ENCODE results near the gene ZDHHC4.
A peak's percentile ranks its signal among the peaks of the same experiment; 100 is the strongest.

ZDHHC4 gene

GRCh38 chr7:6607651-6608051, 30.4 kb downstream of the ZDHHC4 start:
- no peak for DNase-seq

DNA sequence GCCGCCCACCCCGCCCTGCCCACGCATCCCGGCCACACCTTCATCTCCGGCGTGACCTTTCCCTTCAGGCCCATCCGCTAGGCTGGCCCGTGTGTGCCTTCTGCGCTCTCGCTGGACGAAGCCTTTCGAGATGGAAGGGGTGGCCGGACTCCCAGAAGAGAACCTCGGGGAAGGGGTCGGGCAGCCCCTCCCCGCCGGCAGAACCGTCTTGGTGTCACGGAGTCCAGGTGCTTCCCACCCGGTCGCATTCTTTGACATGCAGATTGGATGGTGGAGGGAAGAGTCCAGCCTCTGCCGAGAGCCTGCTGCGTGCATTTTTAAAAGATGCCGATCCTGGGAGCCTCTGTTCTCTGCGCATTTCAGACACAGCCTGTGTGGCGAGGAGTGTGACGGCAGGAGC, 30.8 kb downstream of the ZDHHC4 start:
- DNase-seq = no peak

- DNase-seq = no peak
These were observed 31.5 kb downstream of the ZDHHC4 start for GRCh38 chr7:6608794-6609193.

DNA sequence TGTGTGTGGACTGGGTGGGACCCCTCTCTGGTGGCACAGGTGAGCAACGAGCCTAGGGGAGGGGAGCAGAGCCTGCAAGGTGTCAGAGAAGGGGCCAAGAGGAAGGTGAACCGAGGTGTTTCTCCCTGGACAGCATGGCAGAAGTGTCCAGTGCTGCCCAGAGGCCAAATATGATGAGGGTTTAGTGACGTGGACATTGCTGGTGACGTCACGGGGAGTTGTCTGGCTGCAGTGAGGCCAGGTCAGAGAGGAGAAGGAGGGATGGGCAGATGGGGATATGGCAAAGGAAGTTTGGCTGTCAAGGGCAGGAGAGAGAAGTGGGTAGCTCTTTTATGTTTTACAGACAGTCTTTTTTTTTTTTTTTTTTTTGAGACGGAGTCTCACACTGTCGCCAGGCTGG, 35.6 kb downstream of the ZDHHC4 start:
- DNase-seq = no peak

DNA sequence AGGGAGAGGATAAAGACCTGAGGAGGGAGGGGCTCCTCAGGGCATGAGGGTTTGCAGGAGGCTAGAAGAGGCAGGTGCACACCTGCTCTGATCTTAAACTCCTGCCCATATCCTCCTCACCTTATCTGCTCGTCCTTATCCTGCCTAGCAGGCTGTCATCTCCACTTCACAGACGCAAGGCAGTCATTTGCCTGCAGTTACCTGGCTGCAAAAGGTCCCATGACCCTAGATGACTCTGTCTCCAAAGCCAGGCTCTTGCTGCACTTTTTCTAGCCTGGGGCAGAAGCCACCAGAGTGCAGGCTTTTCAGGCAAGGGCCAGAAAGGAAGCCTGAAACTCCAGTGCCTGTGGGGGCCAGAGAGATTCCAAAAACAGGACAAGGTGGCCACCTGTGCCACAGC, 36.5 kb downstream of the ZDHHC4 start:
- no peak for DNase-seq

DNA sequence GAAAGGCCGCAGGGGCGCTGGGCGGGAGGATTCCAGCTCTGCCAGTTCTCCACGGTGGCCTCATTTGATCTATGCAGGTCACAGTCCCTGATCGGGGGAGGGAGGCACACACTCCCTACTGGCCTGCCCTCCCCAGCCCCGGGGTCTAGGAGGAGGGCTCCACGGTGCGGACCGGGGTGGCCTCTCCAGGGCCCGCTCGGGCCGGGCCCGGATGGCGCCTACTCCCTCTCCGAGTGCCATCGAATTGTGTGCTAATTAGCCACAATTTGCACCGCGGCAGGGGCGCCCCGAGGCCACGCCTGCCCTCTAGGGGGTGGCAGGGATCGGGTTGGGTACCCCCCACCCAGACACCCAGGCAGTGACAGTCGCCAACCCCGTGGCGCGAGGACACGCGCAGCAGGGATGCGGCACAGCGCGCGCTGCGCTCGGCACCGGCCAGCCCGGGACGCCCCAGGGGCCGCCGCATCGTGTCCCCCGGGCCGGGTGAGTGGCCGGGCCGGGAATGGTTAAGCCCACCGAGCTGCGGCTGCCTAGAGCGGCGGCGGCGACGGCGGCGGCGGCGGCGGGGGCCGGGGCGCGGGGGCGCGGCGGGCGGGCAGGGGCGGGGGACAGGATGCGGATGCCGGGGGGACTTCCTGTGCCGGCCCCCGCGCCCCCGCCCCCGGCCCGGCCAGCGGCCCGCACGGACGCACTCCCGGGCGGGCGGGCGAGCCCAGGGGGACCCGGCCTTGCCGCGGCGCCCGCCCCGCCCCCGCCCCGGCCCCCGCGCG, 37.9 kb downstream of the ZDHHC4 start, which contains the start of gene ZNF853:
TSS of gene ZNF853 (plus strand) at position 658 of the 770 bp plus-strand sequence. CDS start 565 bp downstream, outside the sequence.
- DNase-seq = no peak

DNA sequence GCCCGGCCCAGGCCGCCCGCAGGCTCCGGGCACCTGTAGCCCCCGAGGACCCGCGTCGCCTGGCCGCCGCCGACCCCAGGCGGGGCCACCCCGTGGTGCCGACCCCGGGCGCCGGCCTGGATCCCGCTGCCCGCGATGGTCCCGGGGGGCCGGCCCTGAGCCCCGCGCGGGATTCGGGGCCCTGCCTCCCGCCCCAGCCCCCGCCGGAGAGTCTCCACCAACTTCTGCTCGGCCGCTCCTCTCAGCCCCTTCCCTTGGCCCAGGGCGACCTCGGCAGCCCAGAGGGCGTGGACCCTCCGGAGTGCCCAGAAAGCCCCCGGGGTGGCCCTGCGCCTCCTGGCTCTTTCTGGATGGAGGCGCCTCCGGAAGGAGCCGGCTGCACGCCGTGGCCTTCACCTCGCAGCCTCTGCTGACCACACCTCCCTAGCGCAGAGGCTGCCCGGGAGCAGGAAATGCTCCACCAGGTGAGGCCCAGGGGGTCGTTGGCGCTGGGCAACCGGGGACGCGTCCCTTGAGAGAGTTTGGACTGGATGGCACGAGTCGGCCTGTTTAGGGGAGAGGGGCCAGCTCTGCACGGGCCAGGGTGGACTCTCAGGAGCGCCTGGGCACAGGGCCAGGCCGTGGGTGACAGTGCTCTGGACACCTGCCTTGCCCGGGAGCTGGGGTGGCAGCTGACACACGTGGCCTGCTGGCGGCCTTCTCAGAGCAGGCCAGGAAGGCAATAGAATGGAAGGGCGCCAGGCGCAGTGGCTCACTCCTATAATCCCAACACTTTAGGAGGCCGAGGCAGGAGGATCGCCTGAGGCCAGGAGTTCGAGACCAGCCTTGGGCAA, 38.7 kb downstream of the ZDHHC4 start:
- no peak for DNase-seq

- DNase-seq = no peak
These were observed 39.8 kb downstream of the ZDHHC4 start for GRCh38 chr7:6616854-6617643.

DNA sequence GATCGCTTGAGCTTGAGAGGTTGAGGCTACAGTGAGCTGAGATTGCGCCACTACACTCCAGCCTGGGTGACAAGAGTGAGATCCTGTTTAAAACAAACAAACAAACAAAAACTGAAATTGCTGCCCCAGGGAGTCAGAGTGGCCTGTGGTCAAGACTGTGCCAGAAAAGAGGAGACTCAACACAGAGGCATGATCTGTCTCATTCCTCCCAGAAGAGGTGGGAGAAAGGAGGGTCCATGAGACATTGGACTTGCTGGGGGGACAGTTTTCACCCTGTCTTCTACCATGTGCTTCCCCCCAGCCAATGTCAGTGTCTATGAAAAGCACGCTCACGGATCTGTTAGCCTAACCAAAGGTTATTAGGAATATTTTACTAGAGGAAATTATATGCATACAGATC, 41.4 kb downstream of the ZDHHC4 start:
- no peak for DNase-seq

GRCh38 chr7:6619961-6620360, 42.7 kb downstream of the ZDHHC4 start:
- DNase-seq = no peak

DNA sequence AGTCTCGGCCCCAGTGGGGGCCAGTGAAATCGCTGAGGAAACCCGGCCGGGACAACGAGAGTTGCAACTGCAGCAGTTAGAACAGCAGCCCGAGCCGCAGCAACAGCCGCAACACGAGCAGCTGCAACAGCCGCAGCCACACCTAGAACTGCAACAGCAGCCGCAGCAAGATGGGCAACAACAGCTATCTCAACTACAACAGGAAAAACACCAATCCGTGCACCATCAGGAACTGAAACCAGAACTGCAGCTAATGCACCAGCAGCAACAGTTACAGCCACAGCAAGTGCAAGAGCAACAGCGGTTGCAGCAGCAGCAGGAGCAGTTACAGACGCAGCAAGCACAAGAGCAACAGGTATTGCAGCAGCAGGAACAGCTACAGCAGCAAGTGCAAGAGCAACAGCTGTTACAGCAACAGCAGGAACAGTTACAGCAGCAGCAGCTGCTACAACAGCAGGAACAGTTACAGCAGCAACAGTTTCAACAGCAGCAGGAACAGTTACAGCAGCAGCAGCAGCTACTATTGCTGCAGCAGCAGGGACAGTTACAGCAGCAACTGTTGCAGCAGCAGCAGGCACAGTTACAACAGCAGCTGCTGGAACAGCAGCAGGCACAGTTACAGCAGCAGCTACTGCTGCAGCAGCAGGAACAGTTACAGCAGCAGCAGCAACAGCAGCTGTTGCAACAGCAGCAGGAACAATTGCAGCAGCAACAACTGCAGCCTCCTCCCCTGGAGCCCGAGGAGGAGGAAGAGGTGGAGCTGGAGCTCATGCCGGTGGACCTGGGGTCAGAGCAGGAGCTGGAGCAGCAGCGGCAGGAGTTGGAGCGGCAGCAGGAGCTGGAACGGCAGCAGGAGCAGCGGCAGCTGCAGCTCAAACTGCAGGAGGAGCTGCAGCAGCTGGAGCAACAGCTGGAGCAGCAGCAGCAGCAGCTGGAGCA, 44.2 kb downstream of the ZDHHC4 start:
- DNase-seq = peak in 3 of 4 experiments; percentile 22 to 35 (median 28)

- no peak for DNase-seq
These were observed 45.0 kb downstream of the ZDHHC4 start for GRCh38 chr7:6622134-6622710.

DNA sequence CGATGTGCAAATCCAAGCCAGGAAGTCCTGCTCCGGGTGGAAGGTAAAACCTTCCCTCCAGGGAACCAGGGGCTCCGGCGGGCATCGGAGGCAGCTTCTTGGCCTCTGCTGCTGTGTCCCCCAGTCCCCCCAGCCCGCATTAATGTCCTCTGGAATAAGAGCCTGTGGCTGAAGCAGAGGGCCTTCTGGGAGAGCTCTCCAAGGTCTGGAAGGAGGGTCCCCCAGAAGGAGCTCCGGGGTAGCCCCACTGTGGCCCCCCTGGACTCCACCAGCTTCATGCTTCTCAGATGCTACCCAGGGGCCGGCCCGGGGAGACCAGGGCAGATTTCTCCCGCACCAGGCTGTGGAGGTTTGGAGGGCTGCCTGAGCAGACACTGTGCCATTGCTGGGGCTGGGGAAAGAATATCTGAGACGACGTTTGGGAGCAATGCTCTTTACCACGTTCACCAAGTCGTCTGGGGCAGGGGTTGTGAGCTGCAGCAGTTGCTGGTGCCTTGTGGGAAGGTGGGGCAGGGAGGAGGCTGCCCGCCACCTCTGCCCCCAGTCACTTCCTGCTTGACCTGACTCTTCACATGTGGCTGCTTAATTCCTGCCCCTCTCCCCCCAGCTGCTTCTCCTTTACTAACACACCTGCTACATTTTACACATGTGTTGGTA, 46.5 kb downstream of the ZDHHC4 start:
- no peak for DNase-seq

DNA sequence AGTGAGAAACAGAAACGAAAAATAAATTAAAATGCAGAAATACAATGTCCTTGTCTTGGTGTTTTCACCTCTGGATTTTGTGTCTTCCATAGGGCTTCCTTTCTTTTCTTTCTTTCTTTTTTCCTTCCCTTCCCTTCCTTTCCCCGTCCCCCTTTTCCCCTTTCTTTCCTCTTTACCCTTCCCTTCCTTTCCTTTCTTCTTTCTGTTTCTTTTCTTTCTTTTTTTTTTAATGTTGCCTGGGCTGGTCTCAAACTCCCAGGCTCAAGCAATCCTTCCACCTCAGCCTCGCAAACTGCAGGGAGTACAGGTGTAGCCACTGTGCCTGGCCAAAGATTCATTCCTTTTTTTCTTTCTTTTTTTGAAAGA, 47.0 kb downstream of the ZDHHC4 start:
- DNase-seq = no peak

DNA sequence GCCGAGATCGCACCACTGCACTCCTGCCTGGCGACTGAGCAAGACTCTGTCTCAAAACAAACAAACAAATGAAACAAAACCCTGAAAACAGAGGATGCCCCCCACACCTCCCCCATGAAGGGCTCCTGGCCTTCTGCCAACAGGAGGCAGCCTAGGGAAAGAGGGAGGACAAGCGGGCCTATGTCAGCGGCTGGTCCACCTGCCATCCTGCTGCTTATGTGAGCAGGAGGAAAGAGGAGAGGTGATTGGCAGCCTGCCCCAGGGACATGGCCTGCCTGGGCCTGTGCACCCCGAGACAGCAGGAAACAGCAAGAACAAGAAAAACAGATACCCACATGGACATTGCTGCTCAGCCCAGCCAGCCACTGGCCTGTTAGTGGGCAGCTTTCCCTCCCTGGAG, 50.8 kb downstream of the ZDHHC4 start:
- DNase-seq = no peak

DNA sequence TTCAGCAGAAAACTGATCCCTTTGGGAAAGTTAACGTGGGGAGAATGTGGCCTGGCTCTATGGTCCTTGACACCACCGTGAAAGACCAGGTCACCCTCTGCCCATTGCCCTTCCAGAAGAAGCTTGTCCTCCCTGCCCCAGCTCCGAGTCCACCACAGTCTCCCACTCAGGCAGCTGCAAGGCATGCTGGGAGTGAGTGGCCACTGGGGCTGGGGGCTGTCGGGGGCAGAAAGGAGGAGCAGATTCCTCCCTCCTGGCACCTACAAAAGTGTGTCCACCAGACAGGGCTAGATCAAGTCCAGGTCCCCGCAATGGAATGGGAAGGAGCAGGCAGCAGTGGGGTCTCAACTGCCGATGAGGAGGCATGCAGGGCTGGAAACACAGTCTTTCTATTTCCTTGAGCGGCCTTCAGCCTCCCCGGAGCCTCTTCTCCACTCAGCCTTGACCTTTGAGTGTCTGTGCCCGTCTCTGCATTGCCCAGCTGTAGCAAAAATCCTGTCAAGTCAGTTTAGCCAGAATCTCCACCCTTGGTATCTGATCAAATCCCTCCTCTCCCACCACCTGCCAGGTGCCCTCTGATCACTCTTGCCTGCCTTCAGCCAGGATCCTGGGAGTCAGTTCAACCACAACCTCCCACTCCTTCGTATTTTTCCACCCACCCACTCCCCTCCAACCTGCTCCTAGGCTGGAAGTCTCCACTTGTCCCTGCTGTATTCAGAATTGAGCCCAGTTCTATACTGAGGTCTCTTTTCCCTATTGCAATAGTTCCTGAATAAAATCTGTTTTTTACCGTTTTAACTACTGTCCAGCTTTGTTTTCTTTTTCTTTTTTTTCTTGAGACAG, 53.0 kb downstream of the ZDHHC4 start:
- no peak for DNase-seq

- no peak for DNase-seq
These were observed 54.4 kb downstream of the ZDHHC4 start for GRCh38 chr7:6631605-6632004.

DNA sequence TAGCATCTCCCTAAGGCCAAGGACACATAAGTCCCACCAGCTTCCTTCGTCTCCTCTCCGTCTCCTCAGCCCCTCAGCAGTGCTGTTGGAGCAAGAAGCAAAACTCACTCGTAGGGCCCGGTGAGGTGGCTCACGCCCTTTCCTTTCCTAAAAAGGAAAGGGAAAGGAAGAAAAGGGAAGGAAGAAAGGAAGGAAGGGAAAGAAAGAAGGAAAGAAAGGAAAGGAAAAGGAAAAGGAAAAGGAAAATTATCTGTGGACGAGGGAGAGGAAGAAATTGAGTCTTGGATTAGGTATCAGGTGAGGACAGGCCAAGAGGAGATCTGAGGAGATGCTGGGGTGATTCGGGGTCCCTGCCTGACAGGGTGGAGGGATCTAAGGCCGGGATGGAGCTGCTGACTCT, 56.8 kb downstream of the ZDHHC4 start:
- DNase-seq = no peak

GRCh38 chr7:6634971-6635370, 57.7 kb downstream of the ZDHHC4 start:
- DNase-seq = peak; percentile 66 to 90 (median 79)
